HCEC 1CT (cell line): ENCODE data around the gene LRIG1.

Experiments used
- DNase-seq: peaks from one replicate; pipeline ENCODE4 v3.0.0-alpha.2; 2017

The LRIG1 gene

GRCh38 chr3:66467996-66468735 is 32.7 kb downstream of the LRIG1 start:
- DNase-seq = peak; percentile 69

GRCh38 chr3:66466606-66467270 is 34.1 kb downstream of the LRIG1 start:
- DNase-seq = no peak

GRCh38 chr3:66465587-66465986 is 35.2 kb downstream of the LRIG1 start:
- no peak for DNase-seq

- no peak for DNase-seq
These were observed 35.8 kb downstream of the LRIG1 start for GRCh38 chr3:66465034-66465433.

GRCh38 chr3:66464512-66464894 is 36.3 kb downstream of the LRIG1 start:
- DNase-seq = peak; percentile 63

DNA sequence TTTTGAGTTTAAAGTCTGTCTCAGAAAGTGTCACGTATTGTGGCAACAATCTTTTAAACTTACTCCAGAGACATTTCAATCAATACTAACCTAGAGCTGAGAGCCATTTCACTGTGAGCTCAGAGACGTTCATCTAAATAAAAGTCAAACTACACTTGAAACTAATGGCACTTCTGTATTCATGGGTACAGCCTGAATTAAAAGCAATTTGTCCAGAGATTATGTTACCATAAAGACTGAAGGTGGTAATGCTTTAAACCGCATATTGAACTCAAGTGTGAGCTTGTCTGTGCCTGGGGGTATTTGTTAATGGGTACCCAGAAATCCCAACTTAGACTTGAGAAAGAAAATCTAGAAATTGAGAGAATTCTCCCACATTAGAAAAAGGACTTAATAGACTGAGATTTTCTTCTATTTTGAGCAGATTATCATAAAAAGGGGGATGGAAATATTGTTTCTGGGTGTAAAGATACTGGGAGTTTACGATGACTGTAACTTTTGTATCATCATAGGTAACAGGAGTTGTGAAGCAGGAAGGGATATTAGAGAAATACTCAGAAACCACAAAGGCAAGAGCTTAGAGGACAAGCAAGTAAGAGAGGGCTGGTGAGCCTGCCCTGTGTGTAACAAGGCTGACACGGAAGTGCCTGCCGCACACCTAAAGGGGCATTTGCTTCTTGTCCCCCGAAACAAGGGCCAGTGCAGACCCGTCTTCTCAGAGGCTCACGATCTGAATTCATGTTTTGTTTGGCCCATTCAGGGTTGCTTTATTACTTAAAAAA is 36.9 kb downstream of the LRIG1 start:
- DNase-seq = no peak

DNA sequence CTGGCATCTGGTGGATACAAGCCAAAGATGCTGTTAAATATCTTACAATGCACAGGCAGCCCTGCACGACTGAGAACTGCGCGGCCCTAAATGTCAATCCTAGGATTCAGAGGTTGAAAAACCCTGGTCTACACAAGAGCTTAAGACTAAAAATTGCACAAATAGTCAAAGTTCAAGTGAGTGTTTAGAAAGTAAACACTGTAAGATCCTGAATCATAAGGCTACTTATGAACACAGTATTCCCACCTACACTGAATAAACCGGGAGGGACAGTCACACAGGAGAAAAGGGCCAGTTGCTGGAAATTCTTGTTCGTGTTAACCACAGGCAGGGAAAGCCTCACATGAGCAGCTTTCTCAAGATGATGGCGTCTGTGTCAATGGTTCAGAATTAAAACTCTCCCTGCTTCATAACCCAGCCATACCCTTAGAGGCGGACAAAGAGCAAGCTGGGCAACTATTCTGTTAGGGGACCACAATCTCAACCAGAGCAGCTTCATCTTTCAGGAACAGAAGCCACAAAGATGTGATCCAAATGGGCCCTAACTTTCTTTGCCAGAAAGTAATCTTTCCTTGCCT is 37.7 kb downstream of the LRIG1 start:
- DNase-seq = no peak

DNA sequence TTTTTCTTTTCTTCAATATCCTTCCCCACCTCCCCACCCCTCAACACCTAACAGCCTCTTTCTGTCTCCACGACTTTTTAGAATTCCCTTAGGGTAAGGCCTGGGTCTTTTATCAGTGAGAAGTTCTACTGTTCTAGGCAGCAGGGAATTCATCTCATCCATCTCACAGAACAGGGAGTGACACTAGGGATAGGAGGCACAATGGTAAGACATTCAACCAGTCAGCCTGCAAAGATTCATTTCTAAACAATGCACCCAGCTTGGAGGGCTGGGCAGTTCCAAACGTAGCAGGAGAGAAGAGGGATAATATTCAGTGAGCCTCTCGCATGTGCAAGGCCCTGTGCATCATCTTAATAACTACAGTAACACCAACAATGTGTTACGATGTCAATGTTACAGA is 43.6 kb downstream of the LRIG1 start:
- DNase-seq = no peak

DNA sequence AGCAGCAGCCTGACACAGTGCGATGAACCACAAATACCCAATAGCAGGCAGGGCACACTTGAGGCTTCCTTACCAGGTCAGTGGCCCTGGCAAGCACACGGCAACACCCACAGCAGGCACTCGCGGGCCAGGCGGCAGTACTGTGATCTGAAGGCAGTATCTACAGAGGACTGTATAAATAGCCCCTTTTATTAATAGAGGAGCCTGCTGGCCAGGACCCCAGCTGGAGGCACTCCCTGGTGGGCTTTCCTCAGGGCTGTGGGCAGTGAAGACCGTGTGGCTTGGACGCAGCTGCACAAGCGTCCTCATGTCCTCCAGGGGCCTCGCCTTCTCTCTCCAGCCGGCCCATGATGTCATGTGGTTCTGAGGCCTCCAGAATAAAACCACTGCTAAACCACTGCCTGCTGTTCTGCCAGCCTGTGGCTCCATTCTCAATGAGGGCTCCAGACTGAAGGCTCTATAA is 44.1 kb downstream of the LRIG1 start:
- DNase-seq = no peak

- DNase-seq = no peak
These were observed 46.4 kb downstream of the LRIG1 start for GRCh38 chr3:66454464-66454859.

- DNase-seq = no peak
These were observed 47.0 kb downstream of the LRIG1 start for GRCh38 chr3:66453651-66454463.

DNA sequence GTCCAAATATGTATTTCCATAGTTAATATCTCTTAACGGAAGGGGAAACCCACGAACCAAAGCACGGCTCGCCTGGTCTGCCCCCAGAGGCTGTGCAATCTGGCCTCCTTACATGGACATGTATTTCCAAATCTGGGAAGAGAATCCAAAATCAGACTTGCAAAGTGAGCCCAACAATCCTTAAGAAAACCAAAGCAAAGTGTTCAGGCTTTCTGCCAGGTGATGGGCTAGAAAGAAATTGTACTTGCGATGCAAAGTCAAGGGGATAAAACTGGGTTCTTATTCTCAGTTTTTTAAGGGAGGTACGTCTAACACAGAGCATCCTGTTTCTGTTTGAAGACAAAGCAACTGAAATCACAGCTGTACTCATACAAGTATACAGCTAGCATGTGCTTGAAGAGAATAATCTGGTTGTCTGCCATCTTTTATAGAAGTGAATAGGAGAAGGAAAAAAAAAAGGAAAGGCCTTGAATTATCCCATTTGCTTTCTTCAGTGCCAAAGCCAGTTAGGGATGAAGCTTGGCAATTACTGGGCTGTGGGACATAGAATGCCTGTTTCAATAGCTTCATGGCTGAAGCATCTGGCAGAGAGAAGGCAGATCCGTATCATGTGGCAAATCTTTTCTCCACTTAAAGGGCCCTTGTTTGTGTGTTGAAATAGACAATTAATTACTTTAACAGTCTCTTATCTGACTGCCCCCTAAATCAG is 48.4 kb downstream of the LRIG1 start:
- DNase-seq = no peak

DNA sequence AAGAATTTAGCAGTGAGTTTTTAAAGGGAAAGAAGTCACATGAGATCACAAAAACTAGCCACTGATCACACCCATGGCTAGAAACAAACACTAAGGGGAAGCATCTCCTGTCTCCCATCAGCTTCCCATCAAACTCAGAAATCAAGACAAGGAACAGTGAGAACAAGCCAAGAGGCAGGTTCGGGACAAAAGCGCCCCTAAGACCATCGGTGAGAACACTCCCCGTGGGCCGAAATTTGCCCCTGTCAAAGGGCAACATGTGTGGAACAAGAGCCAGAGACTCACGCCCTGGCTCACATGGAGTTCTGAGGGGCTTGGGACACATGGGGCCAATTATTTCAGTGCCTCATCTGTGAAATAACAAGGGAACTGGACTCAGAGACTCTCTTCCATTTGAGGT is 49.1 kb downstream of the LRIG1 start:
- no peak for DNase-seq

- DNase-seq = peak; percentile 47
These were observed 50.3 kb downstream of the LRIG1 start for GRCh38 chr3:66450390-66451022.

DNA sequence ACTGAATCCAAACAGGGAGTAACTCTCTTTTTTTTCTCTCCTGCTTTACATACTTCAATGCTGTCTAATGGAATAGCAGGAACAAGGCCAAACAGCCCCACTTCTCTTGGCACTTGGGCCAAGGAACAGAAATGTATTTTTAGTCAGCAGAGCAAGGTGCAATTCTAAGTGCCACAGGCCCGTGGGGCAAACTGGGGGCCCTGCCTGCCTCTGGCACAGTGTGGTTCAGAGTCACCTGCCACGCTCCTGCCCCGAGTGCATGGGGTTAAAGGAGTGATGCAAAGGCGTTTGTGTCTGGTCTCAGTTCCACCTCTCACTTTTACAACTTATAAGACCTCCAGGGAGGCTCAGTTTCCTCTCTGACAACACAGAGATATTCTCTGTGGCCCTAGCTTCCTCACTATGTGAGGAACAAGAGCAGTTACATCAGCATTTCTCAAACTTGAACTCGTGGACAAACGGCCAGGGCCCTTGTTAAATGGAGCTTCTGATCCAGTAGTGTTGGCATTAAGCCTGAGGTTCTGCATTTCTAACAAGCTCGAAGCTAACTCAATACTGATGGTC is 51.3 kb downstream of the LRIG1 start:
- no peak for DNase-seq

GRCh38 chr3:66444146-66444644 is 56.6 kb downstream of the LRIG1 start:
- no peak for DNase-seq

DNA sequence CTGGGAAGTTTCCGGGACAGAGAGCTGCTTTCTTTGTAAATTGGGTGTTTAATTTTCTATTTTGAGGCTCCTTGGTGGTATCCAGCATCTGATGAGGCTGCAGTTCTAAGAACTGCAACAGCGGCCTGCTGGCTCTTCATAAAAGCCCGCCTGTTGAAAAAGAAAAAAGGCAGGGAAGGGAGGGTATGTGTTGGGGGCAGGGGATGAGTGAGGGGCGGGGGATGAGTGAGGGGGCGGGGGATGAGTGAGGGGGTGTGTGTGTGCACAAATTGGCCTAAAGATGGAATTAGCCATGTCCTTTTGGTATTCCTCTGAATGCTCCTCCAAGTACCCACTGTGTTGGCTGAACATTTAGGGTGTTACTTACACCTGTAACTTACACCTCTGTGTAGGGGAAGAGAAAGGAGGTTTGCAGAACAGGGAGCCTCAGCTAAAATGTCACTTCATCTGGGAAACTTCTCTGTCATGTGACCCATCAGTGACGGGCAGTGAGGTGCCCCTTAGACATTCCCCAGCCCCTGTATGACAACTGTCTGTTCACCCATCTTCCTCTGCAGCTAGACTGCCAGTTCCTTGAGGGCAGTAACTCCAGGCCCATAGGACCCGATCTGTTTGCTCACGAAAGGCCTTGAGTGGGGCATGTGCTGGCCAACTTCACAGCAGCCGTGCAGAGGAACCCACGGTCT is 57.6 kb downstream of the LRIG1 start:
- DNase-seq = no peak

DNA sequence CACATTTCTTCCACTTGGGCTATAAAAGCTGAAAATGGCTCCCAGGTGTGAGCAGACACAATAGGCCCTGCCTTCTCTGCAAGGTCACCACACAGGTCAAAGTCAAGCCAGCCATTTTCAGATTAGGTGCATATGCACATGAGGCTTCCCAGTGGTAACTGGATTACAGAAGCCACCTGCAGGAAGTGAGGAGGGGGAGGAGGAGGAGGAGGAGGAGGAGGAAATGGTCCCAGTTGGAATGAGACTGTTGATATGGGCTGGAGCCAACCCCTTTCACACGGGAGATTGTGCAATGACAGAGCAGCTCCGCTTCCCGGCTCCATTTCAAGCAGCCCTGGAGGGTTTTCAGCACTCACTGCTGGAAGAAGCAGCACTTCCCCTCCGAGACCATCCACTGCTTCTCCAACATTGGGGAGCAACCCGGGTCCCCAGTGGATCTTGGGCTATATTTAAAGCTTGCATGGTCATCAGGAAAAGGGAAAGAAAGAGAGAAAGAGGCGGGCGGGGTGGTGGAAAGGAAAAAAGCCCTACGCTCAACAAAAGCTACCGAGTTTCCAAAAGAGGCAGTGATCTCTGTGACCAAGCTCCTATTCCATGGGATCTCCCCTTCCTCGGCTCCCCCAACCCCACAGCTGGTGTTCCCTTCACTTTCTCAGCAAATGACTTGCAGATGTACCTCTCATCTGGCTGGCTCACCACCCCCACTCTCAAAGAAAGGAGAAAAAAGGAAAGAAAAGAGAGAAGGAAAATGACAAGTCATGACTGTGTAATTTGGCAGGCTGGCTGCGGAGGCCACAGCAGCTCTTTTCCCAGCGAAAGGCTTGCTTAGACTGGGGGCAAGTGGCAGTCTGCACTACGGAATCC is 58.3 kb downstream of the LRIG1 start:
- peak; percentile 77 for DNase-seq

DNA sequence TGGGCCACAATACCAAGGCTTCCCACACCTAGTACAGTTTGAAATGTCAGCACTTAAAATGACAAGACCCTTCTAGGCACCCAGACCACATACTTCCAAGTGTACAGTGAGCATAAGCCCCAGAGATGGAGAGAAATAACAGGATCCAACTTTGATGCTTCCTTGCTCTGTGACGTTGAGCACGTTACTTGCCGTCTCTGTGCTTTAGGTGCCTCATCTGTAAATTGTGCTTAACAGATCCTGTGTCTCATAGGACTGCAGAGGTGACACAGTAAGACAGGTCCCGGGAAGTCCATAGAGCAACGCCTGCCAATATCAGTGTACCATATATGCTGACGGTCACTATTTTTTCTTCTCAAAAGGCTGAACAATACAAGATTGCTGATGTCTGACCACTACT is 59.1 kb downstream of the LRIG1 start:
- DNase-seq = no peak
